RWPE2 (cell line): ENCODE data around the gene ARHGAP44.

Source experiments
- ATAC-seq: fragments of 200-7000 bp; cut with Tn5 transposase; 3 replicates; pipeline ENCODE4 v1.9.1; 2021; ENCODE audit warnings: low read depth
- DNase-seq: peaks from one replicate; pipeline ENCODE4 v3.0.0-alpha.2; 2020; ENCODE audit warnings: low spot score
- H3K27ac ChIP-seq: fragments of 450-650 bp; 2 replicates; pipeline ENCODE4 v1.5.1; 2017; ENCODE audit warnings: mild to moderate bottlenecking; ENCODE audit not compliant: poor library complexity, severe bottlenecking
- H3K27me3 ChIP-seq: fragments of 250-450 bp; sonication (Bioruptor Pico); 2 replicates; pipeline ENCODE4 v1.5.1; 2021; ENCODE audit warnings: mild to moderate bottlenecking, moderate library complexity; ENCODE audit not compliant: insufficient read depth, poor library complexity, severe bottlenecking
- H3K36me3 ChIP-seq: fragments of 250-450 bp; sonication (Bioruptor Pico); 2 replicates; pipeline ENCODE4 v1.5.1; 2020; ENCODE audit warnings: low read depth, mild to moderate bottlenecking, moderate library complexity
- H3K4me1 ChIP-seq: fragments of 250-450 bp; sonication (Bioruptor Pico); 2 replicates; pipeline ENCODE4 v1.5.1; 2021; ENCODE audit warnings: mild to moderate bottlenecking, moderate library complexity; ENCODE audit not compliant: insufficient read depth, poor library complexity, severe bottlenecking
- H3K4me3 ChIP-seq: fragments of 250-450 bp; sonication (Bioruptor Pico); 2 replicates; pipeline ENCODE4 v1.5.1; 2021; ENCODE audit warnings: mild to moderate bottlenecking, moderate library complexity; ENCODE audit not compliant: severe bottlenecking
- H3K9me3 ChIP-seq: fragments of 250-450 bp; sonication (Bioruptor Pico); 2 replicates; pipeline ENCODE4 v1.5.1; 2021; ENCODE audit warnings: mild to moderate bottlenecking, moderate library complexity; ENCODE audit not compliant: severe bottlenecking
- TF ChIP-seq, protein P1 (sequence below): fragments of 450-650 bp; IDR thresholded peaks from one replicate; pipeline ENCODE4 v1.5.1; 2017; ENCODE audit warnings: mild to moderate bottlenecking, moderate library complexity; ENCODE audit not compliant: poor library complexity, severe bottlenecking

ARHGAP44 gene

DNA sequence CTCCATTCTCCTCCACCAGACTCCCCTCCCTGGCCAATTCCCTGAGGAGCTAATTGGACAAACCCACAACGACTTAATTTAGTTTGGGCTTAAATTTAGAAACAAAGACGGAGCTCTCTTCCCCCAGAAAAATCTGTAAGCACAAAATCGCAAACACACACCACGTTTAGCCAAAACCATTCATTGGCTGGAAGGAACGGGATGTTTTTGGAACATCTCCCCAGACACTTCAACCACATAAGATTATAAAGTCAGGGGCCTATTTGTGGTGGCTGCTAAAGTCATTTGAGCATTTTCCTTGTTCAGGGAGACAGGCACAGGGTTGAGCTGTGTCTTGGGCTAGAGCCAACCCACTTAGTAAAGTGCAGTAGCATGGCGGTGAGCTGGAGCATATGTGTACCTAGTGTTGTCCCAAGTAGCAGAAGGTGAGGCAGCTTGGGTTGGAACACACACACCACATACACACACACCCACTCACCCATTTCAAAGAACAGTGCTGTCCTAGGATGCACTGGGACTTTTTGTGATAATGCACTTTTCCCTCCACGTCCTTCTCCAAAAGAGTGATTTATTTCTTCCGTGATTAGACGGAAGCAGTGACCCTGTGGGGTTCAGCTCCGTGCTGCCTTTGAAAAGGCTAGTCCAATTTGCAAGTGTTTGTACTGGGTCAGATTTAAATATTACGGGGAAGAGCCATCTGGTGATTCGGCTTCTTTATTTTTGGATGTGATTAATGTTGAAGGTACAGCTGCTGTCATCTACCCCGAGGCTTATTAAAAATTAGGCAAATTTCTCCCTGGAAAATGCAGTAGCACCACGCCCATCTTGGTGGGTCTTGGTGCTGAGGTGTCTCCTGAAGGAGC, 196.4 kb downstream of the ARHGAP44 start:
- H3K4me1 ChIP-seq = no peaks in the 10 kb centered on the region

GRCh38 chr17:12987120-12987519, 197.8 kb downstream of the ARHGAP44 start:
- Histone ChIP-seq H3K4me1 (no peaks in the 10 kb centered on the region), H3K27ac (no peak overlapping the region), H3K27me3 (no peaks in the 10 kb centered on the region), H3K4me3 (no peak overlapping the region), H3K9me3 (no peaks in the 10 kb centered on the region), H3K36me3 (peaks cover 9% of the 10 kb centered on the region)
- DNase-seq = no peak
- no peak for ATAC-seq
- TF ChIP-seq, protein P1, sequence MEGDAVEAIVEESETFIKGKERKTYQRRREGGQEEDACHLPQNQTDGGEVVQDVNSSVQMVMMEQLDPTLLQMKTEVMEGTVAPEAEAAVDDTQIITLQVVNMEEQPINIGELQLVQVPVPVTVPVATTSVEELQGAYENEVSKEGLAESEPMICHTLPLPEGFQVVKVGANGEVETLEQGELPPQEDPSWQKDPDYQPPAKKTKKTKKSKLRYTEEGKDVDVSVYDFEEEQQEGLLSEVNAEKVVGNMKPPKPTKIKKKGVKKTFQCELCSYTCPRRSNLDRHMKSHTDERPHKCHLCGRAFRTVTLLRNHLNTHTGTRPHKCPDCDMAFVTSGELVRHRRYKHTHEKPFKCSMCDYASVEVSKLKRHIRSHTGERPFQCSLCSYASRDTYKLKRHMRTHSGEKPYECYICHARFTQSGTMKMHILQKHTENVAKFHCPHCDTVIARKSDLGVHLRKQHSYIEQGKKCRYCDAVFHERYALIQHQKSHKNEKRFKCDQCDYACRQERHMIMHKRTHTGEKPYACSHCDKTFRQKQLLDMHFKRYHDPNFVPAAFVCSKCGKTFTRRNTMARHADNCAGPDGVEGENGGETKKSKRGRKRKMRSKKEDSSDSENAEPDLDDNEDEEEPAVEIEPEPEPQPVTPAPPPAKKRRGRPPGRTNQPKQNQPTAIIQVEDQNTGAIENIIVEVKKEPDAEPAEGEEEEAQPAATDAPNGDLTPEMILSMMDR = no peak

More for the DNA sequence above, 196.4 kb downstream of the ARHGAP44 start:
- TF ChIP-seq, protein P1 = no peak
- H3K36me3 ChIP-seq = no peaks in the 10 kb centered on the region
- ATAC-seq = no peak
- DNase-seq = no peak
- no peak overlapping the region for H3K4me3 ChIP-seq
- H3K27me3 ChIP-seq = no peaks in the 10 kb centered on the region
- no peak overlapping the region for H3K27ac ChIP-seq
- H3K9me3 ChIP-seq = no peaks in the 10 kb centered on the region

GRCh38 chr17:12990041-12990808, 200.9 kb downstream of the ARHGAP44 start:
- no peak for DNase-seq
- H3K4me1 ChIP-seq = no peaks in the 10 kb centered on the region
- no peak overlapping the region for H3K27ac ChIP-seq
- no peaks in the 10 kb centered on the region for H3K9me3 ChIP-seq
- TF ChIP-seq, protein P1 = no peak
- H3K36me3 ChIP-seq = peaks cover 40% of the 10 kb centered on the region
- H3K4me3 ChIP-seq = no peak overlapping the region
- ATAC-seq = no peak
- H3K27me3 ChIP-seq = no peaks in the 10 kb centered on the region

- peaks cover 47% of the 10 kb centered on the region for H3K36me3 ChIP-seq
- ATAC-seq = no peak
- no peak for DNase-seq
- no peak overlapping the region for H3K4me3 ChIP-seq
- TF ChIP-seq, protein P1 = no peak
- no peaks in the 10 kb centered on the region for H3K27me3 ChIP-seq
- H3K9me3 ChIP-seq = no peaks in the 10 kb centered on the region
- no peak overlapping the region for H3K27ac ChIP-seq
- H3K4me1 ChIP-seq = no peaks in the 10 kb centered on the region
Observed at GRCh38 chr17:12990926-12991325, 201.6 kb downstream of the ARHGAP44 start.
